H9 (cell line): ENCODE measurements around the gene ZDHHC9. TPM values are rescaled to one million over a fixed set of nuclear protein-coding genes. Genes with fewer than 3 reads are reported as not detected.
A peak's percentile ranks its signal among the peaks of the same experiment; 100 is the strongest.

ENCODE experiments used
- DNase-seq: peaks from one replicate; pipeline ENCODE4 v3.0.0-alpha.2; 2017
- H2AFZ ChIP-seq: one replicate; pipeline ENCODE4 v1.6.1; 2013; ENCODE audit warnings: mild to moderate bottlenecking, low read length, control low read depth, moderate library complexity
- H2AK5ac ChIP-seq: 2 replicates; pipeline ENCODE4 v1.6.1; 2013; ENCODE audit warnings: low read length, control low read depth, mixed read lengths; ENCODE audit not compliant: insufficient read length
- H2BK120ac ChIP-seq: one replicate; pipeline ENCODE4 v1.6.1; 2013; ENCODE audit warnings: low read depth, mild to moderate bottlenecking, low read length, control low read depth, inconsistent platforms; ENCODE audit not compliant: poor library complexity, severe bottlenecking
- H2BK12ac ChIP-seq: 2 replicates; pipeline ENCODE4 v1.6.1; 2013; ENCODE audit warnings: low read length, control low read depth, mixed read lengths, low read depth; ENCODE audit not compliant: insufficient read length
- H2BK15ac ChIP-seq: 2 replicates; pipeline ENCODE4 v1.6.1; 2013; ENCODE audit warnings: low read depth, low read length, control low read depth
- H2BK20ac ChIP-seq: one replicate; pipeline ENCODE4 v1.6.1; 2013; ENCODE audit warnings: low read depth, mild to moderate bottlenecking, low read length, control low read depth, inconsistent platforms; ENCODE audit not compliant: poor library complexity, severe bottlenecking
- H2BK5ac ChIP-seq: 2 replicates; pipeline ENCODE4 v1.6.1; 2013; ENCODE audit warnings: low read length, control low read depth, mixed read lengths; ENCODE audit not compliant: insufficient read length
- H3K14ac ChIP-seq: 2 replicates; pipeline ENCODE4 v1.6.1; 2013; ENCODE audit warnings: low read length, control low read depth; ENCODE audit not compliant: insufficient read depth
- H3K18ac ChIP-seq: 2 replicates; pipeline ENCODE4 v1.6.1; 2013; ENCODE audit warnings: low read depth, mild to moderate bottlenecking, mixed read lengths, low read length, control low read depth; ENCODE audit not compliant: insufficient read length
- H3K23ac ChIP-seq: 2 replicates; pipeline ENCODE4 v1.6.1; 2013; ENCODE audit warnings: low read length, control low read depth, mixed read lengths, low read depth; ENCODE audit not compliant: insufficient read length
- H3K23me2 ChIP-seq: 2 replicates; pipeline ENCODE4 v1.6.1; 2013; ENCODE audit warnings: low read depth, mild to moderate bottlenecking, mixed read lengths, low read length, control low read depth; ENCODE audit not compliant: insufficient read length, poor library complexity, severe bottlenecking
- H3K27ac ChIP-seq: 2 replicates; pipeline ENCODE4 v1.5.1; 2013; ENCODE audit warnings: low read length, control low read depth, mixed read lengths, low read depth; ENCODE audit not compliant: insufficient read length
- H3K27me3 ChIP-seq: 2 replicates; pipeline ENCODE4 v1.6.1; 2013; ENCODE audit warnings: low read length, control low read depth, inconsistent platforms; ENCODE audit not compliant: insufficient read depth
- H3K4ac ChIP-seq: 2 replicates; pipeline ENCODE4 v1.6.1; 2013; ENCODE audit warnings: low read depth, mild to moderate bottlenecking, control low read depth, inconsistent platforms, low read length, moderate library complexity
- H3K4me1 ChIP-seq: 2 replicates; pipeline ENCODE4 v1.6.1; 2013; ENCODE audit warnings: low read length, control low read depth, inconsistent platforms; ENCODE audit not compliant: insufficient read depth
- H3K4me2 ChIP-seq: 2 replicates; pipeline ENCODE4 v1.6.1; 2013; ENCODE audit warnings: low read length, control low read depth, mixed read lengths; ENCODE audit not compliant: insufficient read length, insufficient read depth
- H3K56ac ChIP-seq: 2 replicates; pipeline ENCODE4 v1.6.1; 2013; ENCODE audit warnings: low read depth, mild to moderate bottlenecking, mixed read lengths, low read length, control low read depth; ENCODE audit not compliant: insufficient read length
- H3K79me1 ChIP-seq: 2 replicates; pipeline ENCODE4 v1.6.1; 2013; ENCODE audit warnings: low read depth, mild to moderate bottlenecking, moderate library complexity, low read length, control low read depth, inconsistent platforms; ENCODE audit not compliant: insufficient read depth, poor library complexity, severe bottlenecking
- H3K79me2 ChIP-seq: 2 replicates; pipeline ENCODE4 v1.6.1; 2013; ENCODE audit warnings: low read length, control low read depth, inconsistent platforms; ENCODE audit not compliant: insufficient read depth
- H3K9ac ChIP-seq: 2 replicates; pipeline ENCODE4 v1.6.1; 2013; ENCODE audit warnings: low read length, control low read depth, mixed read lengths; ENCODE audit not compliant: insufficient read length; ENCODE audit errors: extremely low read depth
- H3K9me3 ChIP-seq: one replicate; pipeline ENCODE4 v1.6.1; 2013; ENCODE audit warnings: low read depth, low read length, inconsistent platforms; ENCODE audit not compliant: control insufficient read depth
- H3T11ph ChIP-seq: one replicate; pipeline ENCODE4 v1.6.1; 2013; ENCODE audit warnings: mild to moderate bottlenecking, low read length, control low read depth, inconsistent platforms
- H4K20me1 ChIP-seq: one replicate; pipeline ENCODE4 v1.6.1; 2013; ENCODE audit not compliant: control insufficient read depth, insufficient read length, insufficient read depth
- H4K5ac ChIP-seq: 2 replicates; pipeline ENCODE4 v1.6.1; 2013; ENCODE audit warnings: low read depth, mild to moderate bottlenecking, mixed read lengths, low read length, control low read depth; ENCODE audit not compliant: insufficient read length
- H4K8ac ChIP-seq: replicated peaks from 2 replicates; pipeline ENCODE4 v1.6.1; 2013; ENCODE audit warnings: low read length, control low read depth, mixed read lengths, low read depth; ENCODE audit not compliant: insufficient read length
- H4K91ac ChIP-seq: 2 replicates; pipeline ENCODE4 v1.6.1; 2013; ENCODE audit warnings: low read depth, mild to moderate bottlenecking, moderate library complexity, mixed read lengths, low read length, control low read depth; ENCODE audit not compliant: insufficient read length
- H3K27ac Mint-ChIP-seq, 3 experiments: 2 replicates in 2 of 3; 3 replicates in 1 of 3; pipeline ENCODE4 v1.8.0; 2020 to 2021; ENCODE audit warnings: mixed read lengths in 3 of 3, mild to moderate bottlenecking in 1 of 3, moderate library complexity in 1 of 3
- H3K27me3 Mint-ChIP-seq: 2 replicates; pipeline ENCODE4 v1.8.0; 2021; ENCODE audit warnings: low read depth, mild to moderate bottlenecking, moderate library complexity, mixed read lengths
- H3K36me3 Mint-ChIP-seq, 3 experiments: 2 replicates in 2 of 3; 3 replicates in 1 of 3; pipeline ENCODE4 v1.8.0; 2020 to 2021; ENCODE audit warnings: low read depth in 3 of 3, mixed read lengths in 3 of 3; ENCODE audit not compliant: insufficient read depth in 1 of 3
- H3K4me1 Mint-ChIP-seq, 2 experiments: 2 replicates each; pipeline ENCODE4 v1.8.0; 2020; ENCODE audit warnings: mixed read lengths in 2 of 2
- H3K4me3 Mint-ChIP-seq, 2 experiments: 2 replicates in 1 of 2; 3 replicates in 1 of 2; pipeline ENCODE4 v1.8.0; 2020 to 2021; ENCODE audit warnings: mild to moderate bottlenecking in 2 of 2, mixed read lengths in 2 of 2, moderate library complexity in 1 of 2
- H3K9me3 Mint-ChIP-seq, 2 experiments: 2 replicates in 1 of 2; 3 replicates in 1 of 2; pipeline ENCODE4 v1.8.0; 2020; ENCODE audit warnings: mild to moderate bottlenecking in 2 of 2, mixed read lengths in 2 of 2, moderate library complexity in 1 of 2
- WGBS: extraction: QIAGEN DNeasy Blood & Tissue Kit; methylation state at CpG from one replicate; pipeline ENCODE4 v1.1.7; 2013; ENCODE audit warnings: missing lambda C conversion rate, low lambda C conversion rate, mixed read lengths; ENCODE audit not compliant: insufficient read length; ENCODE audit errors: extremely low coverage; 5-methylcytosine and 5-hydroxymethylcytosine counted together
- total RNA-seq: library from RNA; stranded (reverse); gene quantifications from 2 replicates; pipeline ENCODE4 v1.2.1, GENCODE V29; 2021
- TF ChIP-seq, protein P1 (sequence below): fragments of 200-600 bp; sonication (generic); conservative IDR thresholded peaks from 3 replicates; pipeline ENCODE4 v1.8.0; 2021; ENCODE audit warnings: antibody characterized with exemption, mild to moderate bottlenecking

ZDHHC9 gene
- total RNA-seq, 1 experiment from 2014 or later, result 21.0 TPM

DNA sequence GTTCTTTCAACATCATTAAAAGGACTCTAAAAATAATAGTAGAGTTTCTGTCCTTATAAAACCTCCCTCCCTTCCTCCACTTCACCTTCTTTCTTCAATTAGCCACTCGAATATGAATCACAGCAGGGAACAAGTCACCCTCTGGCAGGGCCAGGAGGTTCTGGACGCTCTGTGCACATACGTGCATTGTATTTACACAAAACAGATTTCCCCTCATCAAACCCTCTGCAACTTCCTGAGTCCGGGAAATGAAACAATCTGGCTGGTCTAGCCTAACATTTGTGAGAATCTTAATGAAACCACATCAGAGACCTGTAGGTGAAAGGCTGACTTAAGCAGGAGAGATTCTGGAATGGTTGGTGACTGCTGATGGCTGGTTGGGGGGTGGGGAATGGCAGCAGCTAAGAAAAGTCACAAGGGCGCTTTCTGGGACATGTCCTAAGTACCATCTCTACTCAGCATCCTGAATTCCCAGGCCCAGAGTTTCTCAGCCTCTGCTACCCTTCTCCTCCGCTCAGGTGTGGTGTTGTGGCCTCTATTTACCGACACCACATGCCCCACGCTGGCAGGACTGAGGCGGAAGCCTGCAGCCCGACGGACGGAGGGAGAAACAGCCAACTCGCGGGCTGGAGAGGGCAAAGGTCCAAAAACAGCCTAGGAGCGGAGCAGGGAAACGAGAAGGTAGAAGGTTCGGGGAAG lies 1.0 kb downstream of the ZDHHC9 start:
- no peak overlapping the region for H2AFZ ChIP-seq
- H3K23ac ChIP-seq, result no peak overlapping the region
- H3T11ph ChIP-seq, result no peak overlapping the region
- peak overlapping the region in 2 of 3 experiments; percentile 18 to 82; a peak in 4 of 7 replicates for H3K27ac Mint-ChIP-seq
- no peak overlapping the region for H2BK5ac ChIP-seq
- H3K27ac ChIP-seq, result no peak overlapping the region
- peak overlapping the region; percentile 88 to 94 for H3K4me3 Mint-ChIP-seq
- H2BK120ac ChIP-seq, result no peak overlapping the region
- H3K4me1 Mint-ChIP-seq, result peaks cover 10 to 15% of the 10 kb centered on the region in 2 experiments
- no CpG with 5 or more reads among the region's 17 CpGs for WGBS
- no peak for DNase-seq
- no peak overlapping the region for H4K91ac ChIP-seq
- H2AK5ac ChIP-seq, result no peak overlapping the region
- H3K79me1 ChIP-seq, result no peaks in the 10 kb centered on the region
- no peak overlapping the region for H2BK20ac ChIP-seq
- H3K56ac ChIP-seq, result no peak overlapping the region
- H3K4me2 ChIP-seq, result peak overlapping the region; percentile 65
- H3K27me3 ChIP-seq, result no peaks in the 10 kb centered on the region
- H3K4ac ChIP-seq, result no peak overlapping the region
- H3K4me1 ChIP-seq, result no peaks in the 10 kb centered on the region
- H4K5ac ChIP-seq, result no peak overlapping the region
- peaks cover 3% of the 10 kb centered on the region for H3K27me3 Mint-ChIP-seq
- TF ChIP-seq, protein P1, sequence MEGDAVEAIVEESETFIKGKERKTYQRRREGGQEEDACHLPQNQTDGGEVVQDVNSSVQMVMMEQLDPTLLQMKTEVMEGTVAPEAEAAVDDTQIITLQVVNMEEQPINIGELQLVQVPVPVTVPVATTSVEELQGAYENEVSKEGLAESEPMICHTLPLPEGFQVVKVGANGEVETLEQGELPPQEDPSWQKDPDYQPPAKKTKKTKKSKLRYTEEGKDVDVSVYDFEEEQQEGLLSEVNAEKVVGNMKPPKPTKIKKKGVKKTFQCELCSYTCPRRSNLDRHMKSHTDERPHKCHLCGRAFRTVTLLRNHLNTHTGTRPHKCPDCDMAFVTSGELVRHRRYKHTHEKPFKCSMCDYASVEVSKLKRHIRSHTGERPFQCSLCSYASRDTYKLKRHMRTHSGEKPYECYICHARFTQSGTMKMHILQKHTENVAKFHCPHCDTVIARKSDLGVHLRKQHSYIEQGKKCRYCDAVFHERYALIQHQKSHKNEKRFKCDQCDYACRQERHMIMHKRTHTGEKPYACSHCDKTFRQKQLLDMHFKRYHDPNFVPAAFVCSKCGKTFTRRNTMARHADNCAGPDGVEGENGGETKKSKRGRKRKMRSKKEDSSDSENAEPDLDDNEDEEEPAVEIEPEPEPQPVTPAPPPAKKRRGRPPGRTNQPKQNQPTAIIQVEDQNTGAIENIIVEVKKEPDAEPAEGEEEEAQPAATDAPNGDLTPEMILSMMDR, result no peak
- no peaks in the 10 kb centered on the region for H4K20me1 ChIP-seq
- peaks cover 12 to 27% (median 12%) of the 10 kb centered on the region in 3 experiments; a peak in 6 of 7 replicates for H3K36me3 Mint-ChIP-seq
- H3K9ac ChIP-seq, result peak overlapping the region; percentile 39
- no peak overlapping the region for H3K14ac ChIP-seq
- H4K8ac ChIP-seq, result no peak overlapping the region
- H2BK12ac ChIP-seq, result no peak overlapping the region
- H3K9me3 ChIP-seq, result peaks cover 10% of the 10 kb centered on the region
- no peak overlapping the region for H3K18ac ChIP-seq
- peaks cover 3% of the 10 kb centered on the region for H3K23me2 ChIP-seq
- H2BK15ac ChIP-seq, result no peak overlapping the region
- H3K79me2 ChIP-seq, result no peaks in the 10 kb centered on the region
- H3K9me3 Mint-ChIP-seq, result peaks cover 0 to 69% of the 10 kb centered on the region in 2 experiments; a peak in 2 of 5 replicates
